ENCODE data around the gene CD96. TPM values are rescaled to one million over a fixed set of nuclear protein-coding genes. Genes with fewer than 3 reads are reported as not detected.

Gene CD96
- total RNA-seq, 1 donor from 2014 or later, result not detected

- Mint-ChIP-seq H3K4me1 (ENCODE audit: unreplicated experiment) (no peaks in the 10 kb centered on the region), H3K4me3 (no peak overlapping the region), H3K9me3 (no peaks in the 10 kb centered on the region), H3K36me3 (no peaks in the 10 kb centered on the region), H3K27ac (peak overlapping the region; percentile 86), H3K27me3 (peaks cover 3% of the 10 kb centered on the region)
- no peak for DNase-seq (ENCODE audit: extremely low spot score, unreplicated experiment)
- TF ChIP-seq CTCF (conservative IDR thresholded peaks at IDR 0.05), result no peak
These were observed 65.4 kb downstream of the CD96 start for GRCh38 chr3:111607240-111607920.

- no peaks in the 10 kb centered on the region for H3K4me1 Mint-ChIP-seq (ENCODE audit: unreplicated experiment)
- H3K36me3 Mint-ChIP-seq, result no peaks in the 10 kb centered on the region
- no peak overlapping the region for H3K4me3 Mint-ChIP-seq
- DNase-seq (ENCODE audit: extremely low spot score, unreplicated experiment), result no peak
- no peak for TF ChIP-seq CTCF (conservative IDR thresholded peaks at IDR 0.05)
- H3K27me3 Mint-ChIP-seq, result peaks cover 3% of the 10 kb centered on the region
- no peak overlapping the region for H3K27ac Mint-ChIP-seq
- H3K9me3 Mint-ChIP-seq, result no peaks in the 10 kb centered on the region
These were observed 66.4 kb downstream of the CD96 start for GRCh38 chr3:111608383-111608782.

- no peak for DNase-seq (ENCODE audit: extremely low spot score, unreplicated experiment)
- H3K4me1 Mint-ChIP-seq (ENCODE audit: unreplicated experiment), result no peaks in the 10 kb centered on the region
- TF ChIP-seq CTCF (conservative IDR thresholded peaks at IDR 0.05), result no peak
These were observed 67.7 kb downstream of the CD96 start for GRCh38 chr3:111609700-111610099.

GRCh38 chr3:111610189-111610588 lies 68.2 kb downstream of the CD96 start:
- no peak overlapping the region for H3K4me3 Mint-ChIP-seq
- no peaks in the 10 kb centered on the region for H3K9me3 Mint-ChIP-seq
- H3K4me1 Mint-ChIP-seq (ENCODE audit: unreplicated experiment), result no peaks in the 10 kb centered on the region
- DNase-seq (ENCODE audit: extremely low spot score, unreplicated experiment), result no peak
- H3K36me3 Mint-ChIP-seq, result no peaks in the 10 kb centered on the region
- H3K27ac Mint-ChIP-seq, result peak overlapping the region; percentile 52
- no peak for TF ChIP-seq CTCF (conservative IDR thresholded peaks at IDR 0.05)
- H3K27me3 Mint-ChIP-seq, result peaks cover 3% of the 10 kb centered on the region

More at GRCh38 chr3:111609700-111610099, 67.7 kb downstream of the CD96 start:
- H3K36me3 Mint-ChIP-seq, result no peaks in the 10 kb centered on the region
- no peak overlapping the region for H3K27ac Mint-ChIP-seq
- H3K9me3 Mint-ChIP-seq, result no peaks in the 10 kb centered on the region
- no peak overlapping the region for H3K4me3 Mint-ChIP-seq
- H3K27me3 Mint-ChIP-seq, result peaks cover 3% of the 10 kb centered on the region

GRCh38 chr3:111610612-111611054 lies 68.6 kb downstream of the CD96 start:
- Mint-ChIP-seq H3K4me1 (ENCODE audit: unreplicated experiment) (no peaks in the 10 kb centered on the region), H3K27ac (peak overlapping the region; percentile 52), H3K27me3 (peaks cover 3% of the 10 kb centered on the region), H3K4me3 (no peak overlapping the region), H3K9me3 (no peaks in the 10 kb centered on the region), H3K36me3 (no peaks in the 10 kb centered on the region)
- TF ChIP-seq CTCF (conservative IDR thresholded peaks at IDR 0.05), result no peak
- DNase-seq (ENCODE audit: extremely low spot score, unreplicated experiment), result no peak
